Measurements from ENCODE around the gene WWOX. TPM values are rescaled to one million over a fixed set of nuclear protein-coding genes. Genes with fewer than 3 reads are reported as not detected.

The WWOX gene
- total RNA-seq, 1 experiment from 2014 or later: 79.9 TPM

GRCh38 chr16:79081297-79082066, 982.0 kb downstream of the WWOX start:
- intact Hi-C loops (cut with micrococcal nuclease; ENCODE audit: unreplicated experiment): no loop called here
- H3K36me3 ChIP-seq (ENCODE audit: insufficient read depth, low read length, poor library complexity, severe bottlenecking): no peaks in the 10 kb centered on the region
- no peaks in the 10 kb centered on the region for H3K4me1 ChIP-seq (ENCODE audit: insufficient read depth, low read length, poor library complexity, severe bottlenecking)
- H3K4me3 ChIP-seq (ENCODE audit: low read depth, low read length, poor library complexity, severe bottlenecking): no peak overlapping the region
- H3K9me3 ChIP-seq (ENCODE audit: low read depth, low read length, poor library complexity, severe bottlenecking): no peaks in the 10 kb centered on the region
- no peak overlapping the region for H3K27ac ChIP-seq (ENCODE audit: low read depth, low read length, poor library complexity, severe bottlenecking)
- BruUV-seq (replicated peaks): no TSS peak
- no peak for DNase-seq (ENCODE audit: low spot score)
- ChIA-PET CTCF (no interaction called here), POLR2A (ENCODE audit: low non-redundant PET) (no interaction called here)
- no peak for TF ChIP-seq CTCF (conservative IDR thresholded peaks at IDR 0.05; ENCODE audit: low read depth, low read length)
- TF ChIP-seq EZH2 (IDR thresholded peaks at IDR 0.05; ENCODE audit: borderline replicate concordance, low read depth, low read length, poor library complexity, severe bottlenecking): no peak
- no peaks in the 10 kb centered on the region for H3K27me3 ChIP-seq (replicated peaks; ENCODE audit: insufficient read depth, low read depth, low read length, poor library complexity)

GRCh38 chr16:79082970-79083369, 983.5 kb downstream of the WWOX start:
- CTCF ChIA-PET: no interaction called here
- POLR2A ChIA-PET (ENCODE audit: low non-redundant PET): no interaction called here
- Histone ChIP-seq H3K36me3 (ENCODE audit: insufficient read depth, low read length, poor library complexity, severe bottlenecking) (no peaks in the 10 kb centered on the region), H3K9me3 (ENCODE audit: low read depth, low read length, poor library complexity, severe bottlenecking) (no peaks in the 10 kb centered on the region), H3K27ac (ENCODE audit: low read depth, low read length, poor library complexity, severe bottlenecking) (no peak overlapping the region), H3K4me1 (ENCODE audit: insufficient read depth, low read length, poor library complexity, severe bottlenecking) (no peaks in the 10 kb centered on the region), H3K27me3 (replicated peaks; ENCODE audit: insufficient read depth, low read depth, low read length, poor library complexity) (no peaks in the 10 kb centered on the region), H3K4me3 (ENCODE audit: low read depth, low read length, poor library complexity, severe bottlenecking) (no peak overlapping the region)
- no peak for DNase-seq (ENCODE audit: low spot score)
- no TSS peak for BruUV-seq (replicated peaks)
- TF ChIP-seq EZH2 (IDR thresholded peaks at IDR 0.05; ENCODE audit: borderline replicate concordance, low read depth, low read length, poor library complexity, severe bottlenecking) (no peak), CTCF (conservative IDR thresholded peaks at IDR 0.05; ENCODE audit: low read depth, low read length) (no peak)
- intact Hi-C loops (cut with micrococcal nuclease; ENCODE audit: unreplicated experiment): no loop called here

GRCh38 chr16:79083508-79084299, 984.2 kb downstream of the WWOX start:
- no peaks in the 10 kb centered on the region for H3K4me1 ChIP-seq (ENCODE audit: insufficient read depth, low read length, poor library complexity, severe bottlenecking)
- H3K27ac ChIP-seq (ENCODE audit: low read depth, low read length, poor library complexity, severe bottlenecking): no peak overlapping the region
- DNase-seq (ENCODE audit: low spot score): no peak
- POLR2A ChIA-PET (ENCODE audit: low non-redundant PET): no interaction called here
- no peaks in the 10 kb centered on the region for H3K36me3 ChIP-seq (ENCODE audit: insufficient read depth, low read length, poor library complexity, severe bottlenecking)
- CTCF ChIA-PET: no interaction called here
- no peak for TF ChIP-seq CTCF (conservative IDR thresholded peaks at IDR 0.05; ENCODE audit: low read depth, low read length)
- intact Hi-C loops (cut with micrococcal nuclease; ENCODE audit: unreplicated experiment): no loop called here
- no peaks in the 10 kb centered on the region for H3K9me3 ChIP-seq (ENCODE audit: low read depth, low read length, poor library complexity, severe bottlenecking)
- no peaks in the 10 kb centered on the region for H3K27me3 ChIP-seq (replicated peaks; ENCODE audit: insufficient read depth, low read depth, low read length, poor library complexity)
- no peak overlapping the region for H3K4me3 ChIP-seq (ENCODE audit: low read depth, low read length, poor library complexity, severe bottlenecking)
- no TSS peak for BruUV-seq (replicated peaks)

All from A673 (cell line).